H1 (cell line): Measurements from ENCODE around the gene SLC25A5. TPM values are rescaled to one million over a fixed set of nuclear protein-coding genes. Genes with fewer than 3 reads are reported as not detected.

Experiments
- JUN ChIP-seq: IDR thresholded peaks from 2 replicates; pipeline ENCODE4 v1.6.1; 2011; ENCODE audit warnings: low read depth, mild to moderate bottlenecking, improper control_type of control experiment, low read length
- NANOG ChIP-seq: IDR thresholded peaks from 2 replicates; pipeline ENCODE4 v1.6.1; 2011; ENCODE audit warnings: low read length, low read depth, mild to moderate bottlenecking, inconsistent platforms; ENCODE audit not compliant: insufficient read depth, poor library complexity, severe bottlenecking
- polyA plus RNA-seq, 7 experiments: library from polyadenylated mRNA; depleted of rRNA in 3 of 7; stranded (reverse) in 5 of 7; unstranded in 2 of 7; fragments of >200 nt in 5 of 7; fragments of 200-250 nt in 2 of 7; gene quantifications; 1 replicate in 5 of 7; 2 replicates in 1 of 7; 4 replicates in 1 of 7; pipeline versions ENCODE4 v1.2.1 to v1.2.3, GENCODE V29; 2011 to 2013; ENCODE audit warnings: missing spikeins in 2 of 7, mixed read lengths in 2 of 7
- total RNA-seq: library from RNA; stranded (reverse); fragmentation: NEBNext Ultra II Directional; extraction: Animal tissue kit (Norgen Biotek cat#: 25700); gene quantifications from 2 replicates; pipeline ENCODE4 v1.2.1, GENCODE V29; 2021

SLC25A5 gene
- total and polyA plus RNA-seq, 2 of the 8 experiments (the other 6 are each of a cell fraction or from before 2014, with no cell fraction given), result 512 to 727 TPM

GRCh38 chrX:119479845-119480244 is 11.6 kb downstream of the SLC25A5 start (continued):
- TF ChIP-seq NANOG (no peak), JUN (no peak)
- TF ChIP-seq, all 59 proteins: peak for 0
